ENCODE measurements around the gene STX5. TPM values are rescaled to one million over a fixed set of nuclear protein-coding genes. Genes with fewer than 3 reads are reported as not detected.

STX5 gene
- total RNA-seq, 4 donors from 2014 or later, result 15.3 to 62.5 (median 30.2) TPM

DNA sequence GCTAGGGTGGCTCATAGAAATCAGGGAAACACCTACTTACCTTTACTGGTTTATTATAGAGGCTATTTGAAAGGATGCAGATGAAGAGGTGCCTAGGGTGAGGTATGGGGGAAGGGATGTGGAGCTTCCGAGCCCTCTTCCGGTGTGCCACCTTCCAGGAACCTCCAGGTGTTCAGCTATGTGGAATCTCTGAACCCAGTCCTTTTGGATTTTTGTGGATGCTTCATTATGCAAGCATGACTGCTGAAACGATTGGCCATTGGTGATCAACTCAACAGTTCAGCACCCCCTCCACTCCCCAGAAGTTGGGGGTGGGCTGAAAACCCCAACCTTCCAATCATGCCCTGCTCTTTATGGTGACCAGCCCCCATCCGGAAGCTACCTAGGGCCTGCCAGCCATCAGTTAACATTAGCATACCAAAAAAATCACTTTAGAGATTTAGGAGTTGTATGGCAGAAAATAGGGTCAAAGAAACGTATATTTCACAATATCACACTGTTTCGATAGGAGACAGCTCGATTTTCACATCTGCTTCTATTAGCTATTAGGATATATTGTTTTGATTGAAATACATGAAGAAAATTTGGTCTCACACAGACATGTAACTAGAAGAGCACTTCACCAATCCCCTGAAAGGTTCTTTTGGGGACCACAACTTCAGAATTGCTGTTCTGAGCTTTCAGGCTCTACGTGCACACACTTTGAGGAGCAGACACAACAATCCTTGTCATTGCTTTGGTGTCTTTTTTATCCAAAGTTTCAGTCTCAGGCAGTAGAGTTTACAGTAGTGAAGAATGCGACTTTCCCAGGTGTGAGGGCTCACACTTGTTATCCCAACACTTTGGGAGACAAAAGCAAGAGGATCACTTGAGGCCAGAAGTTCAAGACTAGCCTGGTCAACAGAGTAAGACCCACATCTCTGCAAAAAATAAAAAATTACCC is 73.7 kb downstream of the STX5 start:
- Histone ChIP-seq H3K4me3 (no peak overlapping the region), H3K9me3 (no peaks in the 10 kb centered on the region), H3K4me1 (peaks cover 10 to 26% (median 21%) of the 10 kb centered on the region in 4 donors), H3K36me3 (no peaks in the 10 kb centered on the region), H3K27ac (no peak overlapping the region), H3K27me3 (no peaks in the 10 kb centered on the region)
- DNase-seq, result no peak
- intact Hi-C loops (cut with DNase I; ENCODE audit: low total_unique reads) (no loop called here), in situ Hi-C loops (cut with MboI; ENCODE audit: low pct_ligation_motif_present in 1 of 4, low pct_unique_long_range_greater_than_20kb in 1 of 4, low sequenced_read_pairs in 3 of 4) (no loop called here)
- TF ChIP-seq POLR2A (IDR thresholded peaks at IDR 0.05) (no peak), POLR2AphosphoS5 (IDR thresholded peaks at IDR 0.05) (no peak), EP300 (IDR thresholded peaks at IDR 0.05; ENCODE audit: low read depth) (no peak)
- TF ChIP-seq, protein P1, sequence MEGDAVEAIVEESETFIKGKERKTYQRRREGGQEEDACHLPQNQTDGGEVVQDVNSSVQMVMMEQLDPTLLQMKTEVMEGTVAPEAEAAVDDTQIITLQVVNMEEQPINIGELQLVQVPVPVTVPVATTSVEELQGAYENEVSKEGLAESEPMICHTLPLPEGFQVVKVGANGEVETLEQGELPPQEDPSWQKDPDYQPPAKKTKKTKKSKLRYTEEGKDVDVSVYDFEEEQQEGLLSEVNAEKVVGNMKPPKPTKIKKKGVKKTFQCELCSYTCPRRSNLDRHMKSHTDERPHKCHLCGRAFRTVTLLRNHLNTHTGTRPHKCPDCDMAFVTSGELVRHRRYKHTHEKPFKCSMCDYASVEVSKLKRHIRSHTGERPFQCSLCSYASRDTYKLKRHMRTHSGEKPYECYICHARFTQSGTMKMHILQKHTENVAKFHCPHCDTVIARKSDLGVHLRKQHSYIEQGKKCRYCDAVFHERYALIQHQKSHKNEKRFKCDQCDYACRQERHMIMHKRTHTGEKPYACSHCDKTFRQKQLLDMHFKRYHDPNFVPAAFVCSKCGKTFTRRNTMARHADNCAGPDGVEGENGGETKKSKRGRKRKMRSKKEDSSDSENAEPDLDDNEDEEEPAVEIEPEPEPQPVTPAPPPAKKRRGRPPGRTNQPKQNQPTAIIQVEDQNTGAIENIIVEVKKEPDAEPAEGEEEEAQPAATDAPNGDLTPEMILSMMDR (IDR thresholded peaks at IDR 0.05), result no peak
- 51 to 76% methylated on average over 4 to 9 of the region's 9 CpGs for WGBS, 2 donors (ENCODE audit: low coverage in 1 of 2)

Small RNA genes within 50 kb of the gene (small RNA-seq; reads per million reads assigned to genes)
- gene MIR6514, result 0.12 to 0.42 (median 0.23) reads per million in 4 donors
- gene RF00099, result 0 reads per million in 4 donors
- 0 reads per million in 4 donors for gene RNU6-118P
- gene SNORD22, result 0 reads per million in 4 donors
- 0 reads per million in 4 donors for gene SNORD26
- gene SNORD27, result 0 reads per million in 4 donors
- 0 reads per million in 4 donors for gene SNORD28
- 1,367 to 2,070 (median 1,561) reads per million in 4 donors for gene SNORD30

Other genes starting within 250 kb of the STX5 start
- 10 to 100 TPM in 2 of 4 donors, 1 to 10 TPM in 2; 6.0 to 12.4 (median 9.8) TPM for gene TUT1, start 240.5 kb downstream of the STX5 start, total RNA-seq
- 10 to 100 TPM; 42.0 to 80.1 (median 62.1) TPM for gene MTA2, start 230.2 kb downstream of the STX5 start, total RNA-seq
- gene EML3, start 219.3 kb downstream of the STX5 start, total RNA-seq, result 10 to 100 TPM; 35.0 to 61.1 (median 44.9) TPM
- 1 to 10 TPM in 2 of 4 donors, not detected in 2; 5.3 to 5.6 TPM for gene ROM1, start 218.8 kb downstream of the STX5 start, total RNA-seq
- 10 to 100 TPM; 28.0 to 47.4 (median 40.8) TPM for gene B3GAT3, start 210.1 kb downstream of the STX5 start, total RNA-seq
- 100 to 1,000 TPM in 3 of 4 donors, 10 to 100 TPM in 1; 60.2 to 129 (median 120) TPM for gene GANAB, start 185.4 kb downstream of the STX5 start, total RNA-seq
- gene INTS5, start 178.7 kb downstream of the STX5 start, total RNA-seq, result 10 to 100 TPM; 10.3 to 37.0 (median 18.4) TPM
- 10 to 100 TPM; 12.5 to 53.7 (median 37.7) TPM for gene C11orf98, start 166.8 kb downstream of the STX5 start, total RNA-seq
- gene CSKMT, start 166.7 kb downstream of the STX5 start, total RNA-seq, result 10 to 100 TPM in 1 of 4 donors, 1 to 10 TPM in 1, not detected in 2; 6.0 to 17.0 TPM
- gene UQCC3, start 160.4 kb downstream of the STX5 start, total RNA-seq, result 10 to 100 TPM in 3 of 4 donors, 1 to 10 TPM in 1; 6.4 to 26.2 (median 15.3) TPM
- 10 to 100 TPM in 2 of 4 donors, 1 to 10 TPM in 2; 7.5 to 16.1 (median 10.1) TPM for gene LBHD1, start 159.8 kb downstream of the STX5 start, total RNA-seq
- 100 to 1,000 TPM; 129 to 219 (median 142) TPM for gene UBXN1, start 153.0 kb downstream of the STX5 start, total RNA-seq
- 10 to 100 TPM in 1 of 4 donors, 1 to 10 TPM in 3; 8.2 to 24.7 (median 9.0) TPM for gene LRRN4CL, start 142.5 kb downstream of the STX5 start, total RNA-seq
- 100 to 1,000 TPM in 1 of 4 donors, 10 to 100 TPM in 3; 61.7 to 155 (median 75.7) TPM for gene BSCL2, start 124.6 kb downstream of the STX5 start, total RNA-seq
- gene GNG3, start 124.4 kb downstream of the STX5 start, total RNA-seq, result under 1 TPM in 1 of 4 donors, not detected in 3; 0.64 TPM
- 100 to 1,000 TPM in 1 of 4 donors, 10 to 100 TPM in 3; 21.8 to 116 (median 59.6) TPM for gene HNRNPUL2, start 104.6 kb downstream of the STX5 start, total RNA-seq
- gene TTC9C, start 103.6 kb downstream of the STX5 start, total RNA-seq, result 10 to 100 TPM in 3 of 4 donors, 1 to 10 TPM in 1; 6.7 to 27.0 (median 17.0) TPM
- 10 to 100 TPM in 3 of 4 donors, 1 to 10 TPM in 1; 8.4 to 20.9 (median 14.0) TPM for gene ZBTB3, start 77.9 kb downstream of the STX5 start, total RNA-seq
- 10 to 100 TPM in 2 of 4 donors, 1 to 10 TPM in 2; 1.2 to 28.5 (median 14.1) TPM for gene POLR2G, start 70.5 kb downstream of the STX5 start, total RNA-seq
- gene TAF6L, start 60.7 kb downstream of the STX5 start, total RNA-seq, result 100 to 1,000 TPM in 1 of 4 donors, 10 to 100 TPM in 3; 18.9 to 234 (median 22.8) TPM
- gene TMEM179B, start 44.6 kb downstream of the STX5 start, total RNA-seq, result 100 to 1,000 TPM in 2 of 4 donors, 10 to 100 TPM in 2; 65.9 to 112 (median 89.8) TPM
- 10 to 100 TPM; 10.1 to 42.1 (median 29.6) TPM for gene TMEM223, start 40.0 kb downstream of the STX5 start, total RNA-seq
- 100 to 1,000 TPM in 1 of 4 donors, 10 to 100 TPM in 3; 38.2 to 134 (median 60.0) TPM for gene NXF1, start 26.6 kb downstream of the STX5 start, total RNA-seq
- not detected for gene TEX54, start 790 bp upstream of the STX5 start, total RNA-seq
- gene WDR74, start 7.5 kb upstream of the STX5 start, total RNA-seq, result 10 to 100 TPM; 25.3 to 37.8 (median 27.6) TPM
- 100 to 1,000 TPM in 3 of 4 donors, 10 to 100 TPM in 1; 32.4 to 163 (median 129) TPM for gene SLC3A2, start 48.8 kb upstream of the STX5 start, total RNA-seq
- gene CHRM1, start 89.3 kb upstream of the STX5 start, total RNA-seq, result under 1 TPM in 2 of 4 donors, not detected in 2; 0.32 to 0.41 TPM
- gene SLC22A6, start 152.9 kb upstream of the STX5 start, total RNA-seq, result not detected
- gene SLC22A8, start 183.8 kb upstream of the STX5 start, total RNA-seq, result not detected

Measured in transverse colon (tissue), 4 donors.